Activated naive CD8-positive, alpha-beta T cell treated with anti-CD3 and anti-CD28 coated beads, Interleukin-2, amount 50 U/mL, for 16 hours (primary cell): ENCODE measurements around the gene ZNF530.

Source experiments
- DNase-seq: peaks from one replicate; pipeline ENCODE4 v3.0.0-alpha.2; 2020; ENCODE audit warnings: low read depth, low spot score

ZNF530 gene

DNA sequence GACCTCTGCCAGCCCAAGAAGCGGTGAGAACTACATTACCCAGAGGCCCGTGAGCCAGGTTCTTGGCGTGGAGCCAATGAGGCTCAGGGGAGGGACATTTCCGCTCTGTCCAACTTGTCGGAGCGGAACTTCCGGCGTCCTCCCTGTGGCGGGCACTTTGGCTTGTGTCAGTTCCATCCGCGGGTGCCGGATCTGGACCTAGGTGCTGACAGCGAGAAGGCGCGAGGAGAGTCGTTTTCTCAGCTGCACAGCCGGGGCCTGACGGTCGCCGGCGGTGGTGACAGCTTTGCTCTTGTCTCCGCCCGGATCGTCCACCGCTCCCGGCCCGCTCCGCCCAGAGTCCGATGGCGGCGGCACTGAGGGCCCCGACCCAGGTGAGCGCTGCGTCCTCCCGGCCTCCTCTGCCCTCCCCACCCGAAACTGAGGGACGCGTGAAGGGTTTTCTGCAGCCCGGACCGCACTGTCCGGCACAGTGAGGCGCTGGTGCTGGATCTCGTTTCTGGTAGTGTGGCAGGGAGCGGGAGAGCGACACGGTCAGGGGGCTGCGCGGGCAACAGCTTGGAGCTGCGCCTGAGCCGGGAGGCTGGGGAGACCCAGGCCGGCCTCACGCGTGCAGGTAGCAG is at the start of gene ZNF530:
ZNF530 (plus strand) TSS at position 125 of the 623 bp plus-strand sequence. CDS start 4,461 bp downstream, outside the sequence.
- DNase-seq: peak; percentile 79

DNA sequence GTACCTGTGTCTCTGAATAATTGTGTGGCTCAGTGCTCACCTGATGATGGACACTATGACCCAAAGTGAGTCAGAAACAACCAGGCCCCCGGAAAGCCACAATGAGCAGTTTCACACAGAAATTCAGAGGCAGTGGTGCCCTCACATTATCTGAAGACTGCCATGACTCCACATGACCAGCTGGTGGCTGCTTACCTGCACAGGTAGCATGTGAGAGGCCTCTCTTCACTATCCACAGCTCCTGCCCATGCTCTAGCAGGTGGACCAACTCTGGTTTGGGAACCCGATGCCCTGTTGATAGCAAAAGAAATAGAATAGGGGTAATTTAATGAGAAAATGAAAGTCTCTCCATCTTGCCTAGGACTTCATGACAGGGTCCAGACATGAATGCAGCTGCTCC is 47.3 kb upstream of the ZNF530 start:
- no peak for DNase-seq

GRCh38 chr19:57557659-57558058 is 42.0 kb upstream of the ZNF530 start:
- DNase-seq: no peak

- DNase-seq: no peak
Measured at GRCh38 chr19:57558525-57558924, 41.2 kb upstream of the ZNF530 start.

DNA sequence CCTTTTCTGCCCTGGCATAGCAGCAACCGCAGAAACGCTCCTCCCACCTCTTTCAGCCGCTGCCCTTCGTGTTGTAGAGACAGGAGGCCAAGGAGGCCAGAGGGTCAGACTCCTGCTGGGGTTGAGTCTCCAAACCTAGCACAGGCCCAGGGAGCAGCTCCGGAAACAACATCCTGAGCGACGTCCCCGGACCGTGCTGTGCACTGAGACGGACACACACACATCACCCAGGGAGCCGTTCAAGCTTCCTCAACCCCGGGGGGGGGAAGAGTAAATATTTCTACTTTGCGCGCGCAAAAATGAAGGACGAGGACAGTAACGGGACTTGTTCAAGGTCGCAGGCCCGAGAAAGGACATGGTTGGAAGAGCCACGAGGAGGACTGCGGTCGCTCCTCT is 40.7 kb upstream of the ZNF530 start:
- DNase-seq: no peak

DNA sequence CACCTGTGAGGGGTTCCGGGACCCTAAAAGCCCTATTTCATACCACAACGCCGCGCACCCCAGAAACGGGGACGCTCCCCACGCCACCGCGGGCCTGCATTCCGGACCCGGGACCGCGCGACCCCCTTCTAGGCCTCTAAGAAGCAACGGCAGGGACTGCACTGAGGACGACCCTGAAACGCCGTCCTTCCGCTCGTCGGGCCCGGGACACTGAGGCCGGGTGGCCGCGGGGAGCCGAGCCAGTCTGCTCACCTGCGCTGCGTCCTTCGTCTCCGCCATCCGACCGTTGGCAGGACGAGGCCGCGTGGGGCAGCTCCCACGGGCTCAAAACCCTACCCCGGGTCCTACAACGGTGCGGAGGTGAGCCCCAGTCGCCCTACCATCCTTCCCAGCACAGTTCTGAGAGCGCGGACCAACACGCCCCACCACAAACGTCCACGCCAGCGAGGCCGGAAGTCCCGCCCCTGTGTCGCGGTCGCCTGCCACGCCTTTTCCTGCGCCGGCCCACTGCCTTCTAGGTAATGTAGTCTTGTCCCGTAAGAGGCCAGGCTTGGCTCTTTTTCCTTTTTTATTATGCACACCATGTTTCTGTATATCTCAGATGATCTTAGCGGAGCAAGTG is 40.2 kb upstream of the ZNF530 start, which contains the start of gene ZNF550:
ZNF550 (minus strand) TSS at position 460 of the 622 bp plus-strand sequence; CDS start at position 279, 181 bp downstream.
- peak; percentile 79 for DNase-seq

- no peak for DNase-seq
Measured at GRCh38 chr19:57560049-57560491, 39.6 kb upstream of the ZNF530 start.

- DNase-seq: no peak
Measured at GRCh38 chr19:57563547-57563946, 36.1 kb upstream of the ZNF530 start.

- no peak for DNase-seq
Measured at GRCh38 chr19:57566396-57567265, 33.1 kb upstream of the ZNF530 start.

DNA sequence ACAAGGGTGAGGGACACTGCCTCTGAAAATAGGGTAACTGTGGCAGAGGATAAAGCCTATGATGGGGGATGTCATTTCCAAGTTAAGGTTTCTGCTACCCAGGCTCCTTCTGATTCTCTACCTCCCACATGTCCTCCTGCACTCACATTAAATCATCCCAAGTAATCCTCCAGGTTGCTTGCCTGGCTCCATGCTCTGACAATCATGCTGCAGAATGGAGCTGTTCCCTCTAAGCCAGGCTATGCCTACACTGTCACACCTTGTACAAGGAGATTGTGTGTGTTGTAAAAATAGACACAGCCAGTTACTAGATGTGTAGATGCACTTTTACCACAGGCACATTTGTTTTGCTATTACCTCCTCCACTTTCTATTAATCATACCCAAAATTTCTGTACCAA is 29.0 kb upstream of the ZNF530 start:
- DNase-seq: no peak

GRCh38 chr19:57572415-57572947 is 27.2 kb upstream of the ZNF530 start:
- no peak for DNase-seq

DNA sequence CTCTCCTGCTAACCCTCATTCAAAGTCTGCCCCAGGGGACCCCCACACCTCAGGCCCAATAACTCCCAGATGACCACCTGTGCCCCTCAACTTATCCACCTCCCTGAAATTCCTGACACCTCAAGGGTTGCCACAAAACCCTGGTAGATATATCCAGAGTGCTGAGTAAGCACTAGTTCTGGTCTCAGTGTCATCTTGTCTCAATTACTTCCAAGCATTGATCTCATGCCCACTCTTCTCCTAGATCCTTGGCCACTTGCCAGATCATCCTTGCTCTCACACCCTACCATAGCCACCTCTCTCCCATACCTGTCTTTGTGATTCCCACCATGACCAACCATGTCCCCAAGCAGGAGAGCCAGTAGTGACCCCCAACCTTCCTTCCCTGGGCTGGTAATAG is 23.0 kb upstream of the ZNF530 start:
- DNase-seq: no peak

DNA sequence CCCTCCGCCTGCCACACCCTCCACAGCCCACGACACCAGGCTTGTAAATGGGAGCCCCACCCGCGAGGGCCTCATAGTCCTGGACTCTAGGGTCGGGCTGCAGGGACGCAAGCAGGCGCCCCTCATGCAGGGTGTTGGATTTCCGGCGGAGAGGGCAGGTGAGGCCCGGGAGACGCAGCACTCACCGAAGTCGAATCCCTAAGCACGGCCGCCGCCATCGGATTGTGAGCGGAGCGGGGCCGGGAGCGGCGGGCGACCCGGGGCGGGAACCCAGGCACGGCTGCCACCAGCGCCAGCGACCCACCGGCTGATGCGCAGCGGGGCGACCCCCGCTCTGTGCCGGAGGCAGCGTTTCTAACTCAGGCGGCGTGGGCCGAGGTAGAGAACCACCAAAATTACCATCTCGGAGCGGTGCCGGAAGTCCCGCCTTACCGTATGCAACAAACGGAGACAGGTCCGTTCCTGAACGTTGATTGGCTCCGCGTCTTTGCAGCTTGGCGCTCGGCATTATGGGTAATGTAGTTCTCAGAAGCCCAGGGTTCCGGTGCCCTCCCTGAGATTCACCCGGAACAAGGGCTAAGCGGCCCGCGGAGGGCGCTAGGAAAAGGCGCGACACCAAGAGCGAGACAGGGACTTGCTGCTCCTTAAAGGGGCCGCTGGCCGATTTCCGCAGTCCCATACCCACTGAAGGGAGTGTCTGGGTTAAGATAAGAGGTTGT is 21.0 kb upstream of the ZNF530 start, which contains the start of gene ZNF416:
ZNF416 (minus strand) TSS at position 425 of the 719 bp plus-strand sequence; CDS start at position 218, 207 bp downstream.
- peak; percentile 93 for DNase-seq

DNA sequence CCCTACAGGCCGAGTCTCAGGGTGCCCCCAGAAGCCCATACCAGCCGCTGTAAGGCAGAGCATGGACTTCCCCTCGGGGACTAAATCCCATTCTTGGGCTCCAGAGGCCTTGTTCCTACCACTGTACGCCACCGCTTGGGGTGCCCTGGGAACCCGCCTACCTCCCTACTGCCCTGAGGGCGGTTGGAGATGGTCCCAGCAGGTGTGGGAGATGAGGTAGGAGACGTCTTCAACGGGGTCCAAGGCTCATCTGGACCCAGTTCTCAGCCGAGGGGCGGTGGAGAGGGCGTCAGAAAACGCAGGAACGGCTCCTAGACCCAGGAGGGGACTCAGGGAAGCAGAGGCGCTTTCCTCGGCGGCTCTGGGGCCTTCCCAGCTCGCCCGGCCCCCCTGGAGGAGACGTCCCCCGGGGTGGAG is 16.6 kb upstream of the ZNF530 start:
- DNase-seq: no peak

GRCh38 chr19:57583521-57584416 is 15.9 kb upstream of the ZNF530 start, which contains the start of gene ZIK1:
TSS of gene ZIK1 (plus strand) at chr19:57584145. CDS start at chr19:57584357, 212 bp downstream.
- peak; percentile 76 for DNase-seq

DNA sequence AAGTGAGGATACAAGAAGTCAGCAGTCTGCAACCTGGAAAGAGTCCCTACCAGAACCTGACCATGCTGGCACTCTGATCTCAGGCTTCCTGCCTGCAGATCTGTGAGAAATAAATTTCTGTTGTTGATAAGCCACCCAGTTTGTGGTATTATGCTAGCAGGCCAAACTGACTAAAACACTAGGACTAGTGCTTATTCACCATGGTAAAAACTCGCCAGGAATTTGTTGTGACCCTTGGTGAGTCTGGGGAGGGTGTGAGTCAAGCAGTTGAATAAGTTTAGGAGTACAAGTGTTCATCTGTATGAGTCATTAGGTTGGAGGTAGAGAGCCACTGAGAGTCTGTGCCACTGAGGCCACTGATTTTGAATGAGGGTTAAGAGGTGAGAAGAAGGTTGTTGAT is 12.2 kb upstream of the ZNF530 start:
- DNase-seq: no peak

GRCh38 chr19:57599377-57599760 is 316 bp upstream of the ZNF530 start:
- DNase-seq: no peak

- DNase-seq: no peak
Measured at GRCh38 chr19:57606931-57607330, 7.2 kb downstream of the ZNF530 start.

DNA sequence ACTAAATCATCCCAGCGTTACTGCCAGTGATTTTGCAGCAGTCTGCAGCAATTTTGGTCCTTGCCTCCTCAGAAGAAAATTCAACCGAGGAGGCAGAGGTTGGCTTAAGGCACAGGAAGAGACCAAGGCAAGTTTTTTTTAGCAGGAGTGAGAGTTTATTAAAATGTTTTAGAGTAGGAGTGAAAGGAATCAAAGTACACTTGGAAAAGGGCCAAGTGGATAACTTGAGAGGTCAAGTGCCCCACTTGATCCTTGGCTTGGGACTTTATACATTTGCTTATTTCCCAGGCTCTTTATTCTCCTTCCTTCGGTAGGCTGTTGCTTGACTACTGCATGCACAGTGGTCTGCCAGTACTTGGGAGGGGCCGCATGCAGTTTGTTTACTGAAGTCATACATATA is 11.4 kb downstream of the ZNF530 start:
- DNase-seq: no peak
